Measurements from ENCODE around the gene HOXB8.

HOXB8 gene

DNA sequence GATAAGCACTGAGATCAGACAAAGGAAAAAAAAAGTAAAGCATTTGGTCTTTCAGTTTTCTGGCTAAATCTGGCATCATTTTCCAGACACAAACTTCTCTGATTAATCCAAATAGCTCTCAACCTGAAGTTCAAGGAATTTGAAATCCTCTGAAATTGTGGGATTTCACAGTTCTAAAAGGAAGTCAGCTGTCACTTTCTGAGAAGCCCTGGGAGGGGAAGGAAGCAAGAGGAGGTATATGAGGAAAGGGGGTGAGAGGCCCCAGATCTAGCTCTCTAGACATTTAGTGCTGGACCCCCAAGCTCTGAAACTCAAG lies 28.6 kb upstream of the HOXB8 start:
- DNase-seq (ENCODE audit: extremely low spot score), result no peak
- CTCF ChIA-PET, result no interaction called here
- no peak for TF ChIP-seq FOXK2 (IDR thresholded peaks at IDR 0.05)
- POLR2A ChIA-PET, result interaction anchor here (0.6 to 1.5 kb wide), 3 partner anchors 12 to 219 kb away, joined by 3 read pairs; no protein-coding TSS in a partner anchor

- ChIA-PET POLR2A (interaction anchor here (1.1 to 1.5 kb wide), 2 partner anchors 13 to 55 kb away, joined by 3 read pairs; no protein-coding TSS in a partner anchor), CTCF (no interaction called here)
- DNase-seq (ENCODE audit: extremely low spot score), result no peak
- TF ChIP-seq PKNOX1 (IDR thresholded peaks at IDR 0.05), result no peak
- no peak for TF ChIP-seq FOXA1 (IDR thresholded peaks at IDR 0.05)
- no peak for TF ChIP-seq NFRKB (IDR thresholded peaks at IDR 0.05)
Measured at GRCh38 chr17:48642843-48643696, 28.0 kb upstream of the HOXB8 start.

DNA sequence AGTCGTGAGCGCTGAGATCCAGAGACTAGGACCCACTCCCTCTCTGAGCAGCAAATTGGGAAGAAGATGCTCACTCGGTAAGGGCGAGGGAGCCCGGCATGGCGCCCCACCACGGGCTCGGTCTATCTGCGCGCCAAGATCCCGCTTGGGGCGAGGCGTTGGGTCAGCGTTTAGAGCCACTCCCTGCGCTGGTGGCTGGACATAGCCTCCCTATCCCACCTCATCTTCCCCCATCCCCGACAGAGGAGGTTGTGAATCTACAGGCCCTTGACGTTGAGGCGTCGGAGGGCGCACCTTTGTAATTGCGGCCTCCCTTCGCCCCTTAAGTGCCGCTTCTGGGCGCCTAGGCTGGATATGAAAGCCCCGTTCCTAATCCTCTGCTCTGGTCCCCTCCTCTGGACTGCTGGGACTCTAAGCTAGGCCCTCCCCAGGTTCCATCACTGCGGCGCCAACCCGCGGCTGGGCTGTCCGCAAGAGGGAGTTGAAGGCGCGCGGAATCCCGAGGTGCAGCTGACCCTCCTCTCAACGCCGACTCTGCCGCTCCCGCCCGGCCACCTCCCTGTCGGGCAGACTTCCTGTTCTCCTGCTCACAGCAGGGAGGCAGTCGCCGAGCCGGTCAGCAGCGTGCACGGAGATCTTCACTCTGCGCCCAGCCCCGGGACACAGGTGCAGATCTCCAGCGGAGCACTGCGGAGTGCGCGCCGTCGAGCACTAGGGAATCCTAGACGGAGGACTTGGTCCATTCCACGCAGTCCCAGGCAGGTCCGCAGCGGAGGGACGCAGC lies 27.2 kb upstream of the HOXB8 start:
- ChIA-PET POLR2A (no interaction called here), CTCF (no interaction called here)
- TF ChIP-seq FOXA1 (IDR thresholded peaks at IDR 0.05) (no peak), ZNF384 (IDR thresholded peaks at IDR 0.05) (no peak), NFRKB (IDR thresholded peaks at IDR 0.05) (no peak), BHLHE40 (IDR thresholded peaks at IDR 0.05; ENCODE audit: borderline replicate concordance) (no peak), TARDBP (IDR thresholded peaks at IDR 0.05) (no peak), L3MBTL2 (conservative IDR thresholded peaks at IDR 0.05) (no peak), LEF1 (IDR thresholded peaks at IDR 0.05; ENCODE audit: borderline replicate concordance) (no peak), SP1 (IDR thresholded peaks at IDR 0.05) (no peak)
- no peak for DNase-seq (ENCODE audit: extremely low spot score)

DNA sequence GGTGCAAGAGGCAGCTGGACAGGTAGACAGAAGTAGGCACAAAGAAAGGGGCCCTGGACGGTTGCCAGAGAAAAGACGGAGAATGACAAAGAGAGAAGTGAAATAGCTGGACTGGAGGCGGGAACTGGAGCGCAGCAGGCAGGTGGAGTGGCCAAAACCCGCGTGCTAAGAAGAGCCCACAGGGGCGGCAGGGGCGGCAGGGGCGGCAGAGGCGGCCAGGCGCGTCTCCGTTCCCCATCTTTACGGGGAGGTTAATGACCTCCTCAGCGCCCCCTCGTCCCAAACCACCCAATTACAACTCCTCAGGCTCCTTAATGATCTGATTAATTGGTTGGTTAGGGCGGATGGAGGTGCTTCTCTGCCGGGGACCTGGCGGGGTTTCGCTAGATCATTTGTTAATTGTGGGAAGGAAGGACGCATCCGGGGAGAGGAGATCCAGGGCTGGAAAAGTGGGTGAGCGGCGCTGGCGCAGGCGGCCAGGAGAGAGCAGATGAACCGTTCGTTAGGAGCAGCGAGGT lies 26.5 kb upstream of the HOXB8 start:
- TF ChIP-seq FOXK2 (IDR thresholded peaks at IDR 0.05) (no peak), SUZ12 (IDR thresholded peaks at IDR 0.05) (no peak), LEF1 (IDR thresholded peaks at IDR 0.05; ENCODE audit: borderline replicate concordance) (no peak), PKNOX1 (IDR thresholded peaks at IDR 0.05) (no peak), BHLHE40 (IDR thresholded peaks at IDR 0.05; ENCODE audit: borderline replicate concordance) (no peak), NFRKB (IDR thresholded peaks at IDR 0.05) (no peak)
- DNase-seq (ENCODE audit: extremely low spot score), result no peak
- CTCF ChIA-PET, result no interaction called here
- POLR2A ChIA-PET, result interaction anchor here (2.3 kb wide), 1 partner anchor 16 kb away, joined by 17 read pairs; the partner anchor contains the start of gene HOXB9

DNA sequence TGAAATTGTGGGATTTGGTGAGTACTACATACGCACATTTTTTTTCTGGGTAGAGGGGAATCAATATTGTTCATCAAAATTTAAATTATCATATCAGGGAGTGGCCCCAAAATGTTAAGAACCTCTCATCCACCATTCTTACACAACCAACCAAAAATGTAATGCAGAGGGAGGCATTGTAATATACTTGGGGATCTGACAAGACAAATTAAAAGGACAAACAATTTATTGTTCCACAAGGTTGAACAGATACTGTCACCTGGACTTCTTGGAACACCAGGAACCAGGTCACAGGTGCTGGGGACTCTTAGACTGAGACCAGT lies 25.7 kb upstream of the HOXB8 start:
- no peak for DNase-seq (ENCODE audit: extremely low spot score)
- no peak for TF ChIP-seq ZNF384 (IDR thresholded peaks at IDR 0.05)
- no peak for TF ChIP-seq HDGF (IDR thresholded peaks at IDR 0.05; ENCODE audit: borderline replicate concordance)
- TF ChIP-seq SP1 (IDR thresholded peaks at IDR 0.05), result no peak
- no peak for TF ChIP-seq BHLHE40 (IDR thresholded peaks at IDR 0.05; ENCODE audit: borderline replicate concordance)
- no peak for TF ChIP-seq SUZ12 (IDR thresholded peaks at IDR 0.05)
- TF ChIP-seq CTBP1 (IDR thresholded peaks at IDR 0.05; ENCODE audit: borderline replicate concordance), result no peak
- no peak for TF ChIP-seq TARDBP (IDR thresholded peaks at IDR 0.05)
- TF ChIP-seq ARNT (IDR thresholded peaks at IDR 0.05), result no peak
- no peak for TF ChIP-seq FOXM1 (IDR thresholded peaks at IDR 0.05; ENCODE audit: borderline replicate concordance)
- no peak for TF ChIP-seq L3MBTL2 (conservative IDR thresholded peaks at IDR 0.05)
- TF ChIP-seq ELF4 (IDR thresholded peaks at IDR 0.05), result no peak
- TF ChIP-seq FOXA1 (IDR thresholded peaks at IDR 0.05), result no peak
- no peak for TF ChIP-seq NFRKB (IDR thresholded peaks at IDR 0.05)
- TF ChIP-seq LEF1 (IDR thresholded peaks at IDR 0.05; ENCODE audit: borderline replicate concordance), result no peak
- TF ChIP-seq PKNOX1 (IDR thresholded peaks at IDR 0.05), result no peak
- no peak for TF ChIP-seq FOXK2 (IDR thresholded peaks at IDR 0.05)
- POLR2A ChIA-PET, result interaction anchor here (2.3 kb wide), 1 partner anchor 15 kb away, joined by 17 read pairs; the partner anchor contains the start of gene HOXB9
- CTCF ChIA-PET, result interaction anchor here (0.7 kb wide), 1 partner anchor 360 kb away, joined by 3 read pairs; no protein-coding TSS in a partner anchor

GRCh38 chr17:48639982-48640857 lies 25.1 kb upstream of the HOXB8 start:
- ChIA-PET CTCF (interaction anchor here (0.6 to 0.7 kb wide), 2 partner anchors 39 to 360 kb away, joined by 3 read pairs; no protein-coding TSS in a partner anchor), POLR2A (interaction anchor here (2.3 kb wide), 1 partner anchor 15 kb away, joined by 17 read pairs; the partner anchor contains the start of gene HOXB9)
- DNase-seq (ENCODE audit: extremely low spot score), result no peak
- no peak for TF ChIP-seq BHLHE40 (IDR thresholded peaks at IDR 0.05; ENCODE audit: borderline replicate concordance)
- no peak for TF ChIP-seq L3MBTL2 (conservative IDR thresholded peaks at IDR 0.05)
- TF ChIP-seq ARNT (IDR thresholded peaks at IDR 0.05), result no peak
- TF ChIP-seq CTBP1 (IDR thresholded peaks at IDR 0.05; ENCODE audit: borderline replicate concordance), result no peak
- TF ChIP-seq FOXK2 (IDR thresholded peaks at IDR 0.05), result no peak
- no peak for TF ChIP-seq LEF1 (IDR thresholded peaks at IDR 0.05; ENCODE audit: borderline replicate concordance)
- TF ChIP-seq TARDBP (IDR thresholded peaks at IDR 0.05), result no peak
- TF ChIP-seq FOXA1 (IDR thresholded peaks at IDR 0.05), result no peak
- no peak for TF ChIP-seq ELF4 (IDR thresholded peaks at IDR 0.05)
- no peak for TF ChIP-seq SUZ12 (IDR thresholded peaks at IDR 0.05)
- no peak for TF ChIP-seq ZNF384 (IDR thresholded peaks at IDR 0.05)
- no peak for TF ChIP-seq SP1 (IDR thresholded peaks at IDR 0.05)
- TF ChIP-seq HDGF (IDR thresholded peaks at IDR 0.05; ENCODE audit: borderline replicate concordance), result no peak
- no peak for TF ChIP-seq FOXM1 (IDR thresholded peaks at IDR 0.05; ENCODE audit: borderline replicate concordance)
- no peak for TF ChIP-seq NFRKB (IDR thresholded peaks at IDR 0.05)
- no peak for TF ChIP-seq PKNOX1 (IDR thresholded peaks at IDR 0.05)
